Mucosa of descending colon (tissue), 3 donors: Measurements from ENCODE around the gene BTBD9. TPM values are rescaled to one million over a fixed set of nuclear protein-coding genes. Genes with fewer than 3 reads are reported as not detected.

Experiments
- ATAC-seq: fragments of 200-7000 bp; cut with Tn5 transposase; one replicate; pipeline ENCODE4 v1.9.1; 2020; ENCODE audit warnings: mild to moderate bottlenecking, moderate library complexity
- DNase-seq, 3 donors: peaks; one replicate each; pipeline ENCODE4 v3.0.0-alpha.2; 2020
- H3K36me3 ChIP-seq: fragments of 200-600 bp; one replicate; pipeline ENCODE4 v1.8.0; 2021; ENCODE audit warnings: low read depth, mild to moderate bottlenecking
- H3K4me1 ChIP-seq: fragments of 200-600 bp; one replicate; pipeline ENCODE4 v1.8.0; 2021; ENCODE audit warnings: low read depth, mild to moderate bottlenecking
- H3K4me3 ChIP-seq: fragments of 200-600 bp; one replicate; pipeline ENCODE4 v1.8.0; 2021; ENCODE audit warnings: mild to moderate bottlenecking
- H3K9me3 ChIP-seq: fragments of 200-600 bp; one replicate; pipeline ENCODE4 v1.8.0; 2021; ENCODE audit warnings: mild to moderate bottlenecking
- intact Hi-C, 2 donors: fragments of 100-400 bp; cut with DNase I in 1 of 2; cut with micrococcal nuclease in 1 of 2; formaldehyde crosslinking; loops; one replicate each; pipeline versions ENCODE4 v1.11.0 to v1.11.1; 2022; cut with DNase I, micrococcal nuclease
- total RNA-seq, 3 donors: library from RNA; stranded (reverse); fragmentation: NEBNext Ultra II Directional in 2 of 3; extraction: Animal tissue kit (Norgen Biotek cat#: 25700) in 2 of 3; gene quantifications; one replicate each; pipeline versions ENCODE4 v1.2.1 to v1.2.4, GENCODE V29; 2021 to 2023
- TF ChIP-seq, protein P1 (sequence below): fragments of 200-600 bp; IDR thresholded peaks from one replicate; pipeline ENCODE4 v1.8.0; 2022; ENCODE audit warnings: antibody characterized with exemption, mild to moderate bottlenecking
- donor health status: DM: no; HTN: no; CAD: no; lungs with moderate emphysema.
- donor health status: DM: no; HTN: no; CAD: no.
- donor health status: DM: no; HTN: yes; CAD: no.

The BTBD9 gene
- total RNA-seq, 3 donors from 2014 or later = 22.4 to 38.8 (median 23.9) TPM

DNA sequence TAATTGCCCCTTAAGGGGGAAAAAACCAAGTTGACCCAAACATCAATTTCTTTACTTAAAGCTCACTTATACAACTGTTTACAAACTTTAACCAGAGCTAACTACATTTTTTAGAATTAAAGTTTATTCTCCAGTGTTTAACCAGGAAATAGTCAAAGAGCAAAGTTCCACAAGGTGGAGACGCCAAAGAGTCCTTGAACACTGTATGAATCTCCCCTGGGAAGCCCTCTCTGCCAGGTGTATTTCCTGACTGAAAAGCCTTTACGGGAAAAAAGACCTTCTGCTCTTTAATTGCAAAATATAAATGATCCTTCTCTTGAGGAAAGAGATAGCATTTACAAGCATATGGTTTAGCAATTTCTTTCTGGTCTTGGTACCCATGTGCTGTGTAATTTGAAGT is 36.2 kb downstream of the BTBD9 start:
- no peaks in the 10 kb centered on the region for H3K9me3 ChIP-seq
- ATAC-seq (peak; percentile 75), DNase-seq (peak in 1 of 3 donors; percentile 21)
- no peak overlapping the region for H3K4me3 ChIP-seq
- TF ChIP-seq, protein P1, sequence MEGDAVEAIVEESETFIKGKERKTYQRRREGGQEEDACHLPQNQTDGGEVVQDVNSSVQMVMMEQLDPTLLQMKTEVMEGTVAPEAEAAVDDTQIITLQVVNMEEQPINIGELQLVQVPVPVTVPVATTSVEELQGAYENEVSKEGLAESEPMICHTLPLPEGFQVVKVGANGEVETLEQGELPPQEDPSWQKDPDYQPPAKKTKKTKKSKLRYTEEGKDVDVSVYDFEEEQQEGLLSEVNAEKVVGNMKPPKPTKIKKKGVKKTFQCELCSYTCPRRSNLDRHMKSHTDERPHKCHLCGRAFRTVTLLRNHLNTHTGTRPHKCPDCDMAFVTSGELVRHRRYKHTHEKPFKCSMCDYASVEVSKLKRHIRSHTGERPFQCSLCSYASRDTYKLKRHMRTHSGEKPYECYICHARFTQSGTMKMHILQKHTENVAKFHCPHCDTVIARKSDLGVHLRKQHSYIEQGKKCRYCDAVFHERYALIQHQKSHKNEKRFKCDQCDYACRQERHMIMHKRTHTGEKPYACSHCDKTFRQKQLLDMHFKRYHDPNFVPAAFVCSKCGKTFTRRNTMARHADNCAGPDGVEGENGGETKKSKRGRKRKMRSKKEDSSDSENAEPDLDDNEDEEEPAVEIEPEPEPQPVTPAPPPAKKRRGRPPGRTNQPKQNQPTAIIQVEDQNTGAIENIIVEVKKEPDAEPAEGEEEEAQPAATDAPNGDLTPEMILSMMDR = no peak
- no peaks in the 10 kb centered on the region for H3K36me3 ChIP-seq
- intact Hi-C loops = no loop called here
- peaks cover 8% of the 10 kb centered on the region for H3K4me1 ChIP-seq

DNA sequence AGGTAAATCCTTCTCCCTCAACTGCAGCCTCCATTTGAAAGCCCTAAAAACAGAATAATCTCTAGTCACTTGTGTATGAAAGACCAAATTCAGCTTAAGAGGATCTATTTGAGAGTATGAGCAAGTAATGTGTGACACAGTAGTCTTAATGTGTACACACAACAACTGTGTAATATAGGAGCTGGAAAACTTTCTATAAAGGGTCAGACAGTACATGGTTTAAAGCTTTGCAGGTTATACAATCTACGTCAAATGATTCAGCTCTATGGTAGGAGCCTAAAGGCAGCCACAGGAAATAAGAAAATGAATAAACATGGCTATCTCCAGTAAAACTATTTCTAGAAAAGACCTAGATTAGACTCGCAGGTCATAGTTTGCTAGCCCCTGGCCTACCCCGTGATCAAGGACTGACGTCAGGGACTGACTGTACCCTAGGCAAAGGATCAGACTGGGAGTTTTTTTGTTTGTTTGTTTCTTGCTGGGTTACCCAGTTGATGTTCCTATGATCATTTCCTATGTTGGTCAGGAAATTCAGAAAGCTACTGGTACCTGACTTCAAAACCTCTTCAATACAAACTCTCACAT is 39.7 kb downstream of the BTBD9 start:
- ATAC-seq (no peak), DNase-seq (no peak)
- TF ChIP-seq, protein P1 = no peak
- intact Hi-C loops = no loop called here
- no peaks in the 10 kb centered on the region for H3K36me3 ChIP-seq
- H3K4me3 ChIP-seq = no peak overlapping the region
- H3K4me1 ChIP-seq = peaks cover 8% of the 10 kb centered on the region
- H3K9me3 ChIP-seq = no peaks in the 10 kb centered on the region

DNA sequence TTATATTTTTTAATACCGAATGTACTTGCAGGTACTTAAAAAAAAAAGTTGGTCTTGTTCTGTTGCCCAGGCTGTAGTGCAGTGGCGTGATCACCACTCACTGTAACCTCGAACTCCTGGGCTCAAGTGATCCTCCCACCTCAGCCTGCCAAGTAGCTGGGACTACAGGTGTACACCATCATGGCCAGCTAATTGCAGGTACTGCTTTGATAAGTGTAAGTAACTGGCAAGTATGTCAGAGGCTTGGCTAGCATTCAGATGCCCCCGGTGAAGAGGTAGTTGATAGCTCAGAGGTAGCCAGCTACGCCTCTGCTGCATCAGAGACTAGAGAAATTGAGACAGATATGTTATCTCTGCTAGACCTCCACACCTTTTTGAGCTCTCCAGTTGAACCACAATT is 40.5 kb downstream of the BTBD9 start:
- Histone ChIP-seq H3K4me3 (no peak overlapping the region), H3K9me3 (no peaks in the 10 kb centered on the region), H3K36me3 (no peaks in the 10 kb centered on the region), H3K4me1 (peaks cover 8% of the 10 kb centered on the region)
- intact Hi-C loops = no loop called here
- DNase-seq (no peak), ATAC-seq (no peak)
- TF ChIP-seq, protein P1 = no peak

DNA sequence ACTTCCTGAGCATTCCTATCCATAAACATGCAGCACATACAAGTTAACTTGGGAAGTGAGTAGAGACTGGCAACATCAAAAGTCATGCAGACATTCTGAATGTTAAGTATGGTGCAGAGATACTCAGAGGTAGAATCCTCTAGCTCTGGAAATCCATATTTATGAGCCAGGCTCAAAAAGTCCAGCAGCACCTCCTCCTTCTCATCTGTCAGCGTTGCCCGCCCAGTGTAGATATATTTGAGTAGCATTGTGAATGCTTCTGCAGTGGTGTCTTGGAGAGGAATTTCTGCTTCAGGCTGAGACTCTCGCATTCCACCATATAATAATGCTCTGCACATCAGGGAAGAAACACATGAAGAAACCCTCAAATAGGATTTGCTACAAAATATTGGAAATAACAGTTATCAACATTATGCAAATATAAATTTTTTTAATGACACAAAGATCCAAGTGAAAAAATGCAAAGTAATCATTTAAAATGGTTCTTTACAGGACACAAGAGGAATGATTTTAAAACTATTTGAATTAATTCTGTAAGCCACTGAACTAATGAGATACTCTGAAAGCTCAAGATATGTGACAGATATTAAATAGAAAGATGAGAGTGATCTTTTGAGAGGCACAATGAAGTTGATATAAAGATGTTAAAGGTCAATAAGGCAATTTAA is 45.6 kb downstream of the BTBD9 start:
- no peak for ATAC-seq
- Histone ChIP-seq H3K4me3 (no peak overlapping the region), H3K9me3 (no peaks in the 10 kb centered on the region), H3K4me1 (no peaks in the 10 kb centered on the region), H3K36me3 (no peaks in the 10 kb centered on the region)
- intact Hi-C loops = no loop called here
- TF ChIP-seq, protein P1 = no peak
- no peak for DNase-seq

DNA sequence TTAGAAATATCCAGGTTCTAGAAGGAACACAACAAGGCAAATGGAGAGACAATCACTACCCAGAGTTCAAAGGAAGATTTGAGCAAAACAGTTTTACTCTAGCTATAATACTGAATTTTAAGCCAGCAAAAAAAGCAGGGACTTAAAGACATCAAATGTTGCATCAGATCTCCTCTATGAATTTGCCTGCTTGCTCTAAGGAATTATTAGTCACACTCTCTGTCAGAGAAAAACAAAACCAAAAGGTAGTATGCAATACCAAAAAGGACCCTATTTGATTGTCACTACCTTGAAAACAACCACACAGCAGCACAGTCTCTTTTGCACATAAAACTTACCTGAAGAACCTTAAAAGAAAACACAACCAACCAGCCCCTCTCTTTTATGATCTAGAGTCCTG is 46.3 kb downstream of the BTBD9 start:
- no peak overlapping the region for H3K4me3 ChIP-seq
- no peaks in the 10 kb centered on the region for H3K9me3 ChIP-seq
- TF ChIP-seq, protein P1 = no peak
- no peaks in the 10 kb centered on the region for H3K4me1 ChIP-seq
- no peak for ATAC-seq
- intact Hi-C loops = no loop called here
- DNase-seq = no peak
- H3K36me3 ChIP-seq = no peaks in the 10 kb centered on the region
